ENCODE results near the gene WDR90. TPM values are rescaled to one million over a fixed set of nuclear protein-coding genes. Genes with fewer than 3 reads are reported as not detected.

Gene WDR90
- total RNA-seq, 1 donor from 2014 or later: 34.9 TPM

GRCh38 chr16:714558-715476 lies 65.7 kb downstream of the WDR90 start, which contains the start of gene METRN:
Gene METRN (plus strand): TSS chr16:715118. CDS start chr16:715290, 172 bp downstream.
- TF ChIP-seq POLR2AphosphoS5 (IDR thresholded peaks at IDR 0.05; ENCODE audit: insufficient read depth in 1 of 2, low read depth in 1 of 2): no peak
- no peak for TF ChIP-seq CTCF (IDR thresholded peaks at IDR 0.05)
- no peak for TF ChIP-seq POLR2A (IDR thresholded peaks at IDR 0.05)
- no peaks in the 10 kb centered on the region for H3K36me3 ChIP-seq
- intact Hi-C loops (cut with DNase I): loop anchor here (10.0 kb wide), 1 partner anchor 340 kb away; no protein-coding TSS in a partner anchor
- H3K27ac ChIP-seq: no peak within 1 kb of the TSS
- H3K4me1 ChIP-seq: peaks cover 18% of the 10 kb centered on the region
- H3K9me3 ChIP-seq: no peaks in the 10 kb centered on the region
- H3K4me3 ChIP-seq: peak within 1 kb of the TSS; percentile 58 to 65
- no peaks in the 10 kb centered on the region for H3K27me3 ChIP-seq
- no peak for DNase-seq (ENCODE audit: extremely low spot score in 2 of 2)

- Histone ChIP-seq H3K4me1 (peaks cover 26% of the 10 kb centered on the region), H3K9me3 (no peaks in the 10 kb centered on the region), H3K27me3 (no peaks in the 10 kb centered on the region), H3K27ac (no peak overlapping the region), H3K36me3 (no peaks in the 10 kb centered on the region), H3K4me3 (peak overlapping the region; percentile 58 to 65)
- intact Hi-C loops (cut with DNase I): loop anchor here (10.0 kb wide), 1 partner anchor 339 kb away; no protein-coding TSS in a partner anchor
- TF ChIP-seq CTCF (IDR thresholded peaks at IDR 0.05): no peak
- TF ChIP-seq POLR2AphosphoS5 (IDR thresholded peaks at IDR 0.05; ENCODE audit: insufficient read depth in 1 of 2, low read depth in 1 of 2): no peak
- no peak for TF ChIP-seq POLR2A (IDR thresholded peaks at IDR 0.05)
- DNase-seq (ENCODE audit: extremely low spot score in 2 of 2): no peak
Measured at GRCh38 chr16:715477-716199, 66.5 kb downstream of the WDR90 start.

- Histone ChIP-seq H3K36me3 (no peaks in the 10 kb centered on the region), H3K27me3 (no peaks in the 10 kb centered on the region), H3K4me1 (peaks cover 27% of the 10 kb centered on the region), H3K4me3 (peak overlapping the region; percentile 58 to 65), H3K9me3 (no peaks in the 10 kb centered on the region), H3K27ac (no peak overlapping the region)
- no peak for TF ChIP-seq POLR2A (IDR thresholded peaks at IDR 0.05)
- TF ChIP-seq CTCF (IDR thresholded peaks at IDR 0.05): no peak
- TF ChIP-seq POLR2AphosphoS5 (IDR thresholded peaks at IDR 0.05; ENCODE audit: insufficient read depth in 1 of 2, low read depth in 1 of 2): no peak
- DNase-seq (ENCODE audit: extremely low spot score in 2 of 2): no peak
- intact Hi-C loops (cut with DNase I): loop anchor here (10.0 kb wide), 1 partner anchor 339 kb away; no protein-coding TSS in a partner anchor
Measured at GRCh38 chr16:716200-716568, 67.0 kb downstream of the WDR90 start.

GRCh38 chr16:716768-717325 lies 67.7 kb downstream of the WDR90 start:
- TF ChIP-seq POLR2AphosphoS5 (IDR thresholded peaks at IDR 0.05; ENCODE audit: insufficient read depth in 1 of 2, low read depth in 1 of 2): no peak
- no peak for TF ChIP-seq POLR2A (IDR thresholded peaks at IDR 0.05)
- no peak for TF ChIP-seq CTCF (IDR thresholded peaks at IDR 0.05)
- intact Hi-C loops (cut with DNase I): loop anchor here (10.0 kb wide), 1 partner anchor 338 kb away; no protein-coding TSS in a partner anchor
- H3K27ac ChIP-seq: no peak overlapping the region
- H3K4me3 ChIP-seq: no peak overlapping the region
- no peaks in the 10 kb centered on the region for H3K36me3 ChIP-seq
- peaks cover 32% of the 10 kb centered on the region for H3K4me1 ChIP-seq
- DNase-seq (ENCODE audit: extremely low spot score in 2 of 2): no peak
- H3K9me3 ChIP-seq: no peaks in the 10 kb centered on the region
- no peaks in the 10 kb centered on the region for H3K27me3 ChIP-seq

Other genes starting within 250 kb of the WDR90 start
- gene DECR2, start 247.5 kb upstream of the WDR90 start, total RNA-seq: 17.9 TPM
- 36.6 TPM for gene RAB11FIP3, start 223.7 kb upstream of the WDR90 start, total RNA-seq
- 38.3 TPM for gene CAPN15, start 121.7 kb upstream of the WDR90 start, total RNA-seq
- not detected for gene PRR35, start 89.0 kb upstream of the WDR90 start, total RNA-seq
- gene NHLRC4, start 82.4 kb upstream of the WDR90 start, total RNA-seq: 0.74 TPM
- gene PIGQ, start 79.4 kb upstream of the WDR90 start, total RNA-seq: 26.0 TPM
- gene RAB40C, start 59.3 kb upstream of the WDR90 start, total RNA-seq: 41.3 TPM
- gene WFIKKN1, start 18.4 kb upstream of the WDR90 start, total RNA-seq: 3.2 TPM
- gene METTL26, start 13.1 kb upstream of the WDR90 start, total RNA-seq: 187 TPM
- gene MCRIP2, start 7.5 kb upstream of the WDR90 start, total RNA-seq: 27.0 TPM
- gene RHOT2, start 18.8 kb downstream of the WDR90 start, total RNA-seq: 91.1 TPM
- gene RHBDL1, start 26.3 kb downstream of the WDR90 start, total RNA-seq: 1.7 TPM
- 124 TPM for gene STUB1, start 31.0 kb downstream of the WDR90 start, total RNA-seq
- 62.9 TPM for gene JMJD8, start 35.0 kb downstream of the WDR90 start, total RNA-seq
- gene WDR24, start 41.0 kb downstream of the WDR90 start, total RNA-seq: 12.3 TPM
- gene FBXL16, start 56.4 kb downstream of the WDR90 start, total RNA-seq: 4.4 TPM
- gene METRN, start 65.8 kb downstream of the WDR90 start, total RNA-seq: 32.2 TPM
- 26.0 TPM for gene ANTKMT, start 71.8 kb downstream of the WDR90 start, total RNA-seq
- gene CCDC78, start 77.1 kb downstream of the WDR90 start, total RNA-seq: 7.6 TPM
- gene HAGHL, start 77.7 kb downstream of the WDR90 start, total RNA-seq: 5.2 TPM
- gene CIAO3, start 91.6 kb downstream of the WDR90 start, total RNA-seq: 32.7 TPM
- gene MSLN, start 111.4 kb downstream of the WDR90 start, total RNA-seq: not detected
- gene RPUSD1, start 139.0 kb downstream of the WDR90 start, total RNA-seq: 17.2 TPM
- gene CHTF18, start 139.3 kb downstream of the WDR90 start, total RNA-seq: 4.9 TPM
- gene GNG13, start 151.4 kb downstream of the WDR90 start, total RNA-seq: not detected